ENCODE measurements around the gene CHST6. TPM values are rescaled to one million over a fixed set of nuclear protein-coding genes. Genes with fewer than 3 reads are reported as not detected.
A peak's percentile ranks its signal among the peaks of the same experiment; 100 is the strongest.
"Not testable (repeated sequence)": the region's sequence is repeated elsewhere in the genome, so short reads cannot be mapped to it uniquely, and the experiment has no call there.

CHST6 gene
- total RNA-seq, 2 donors from 2014 or later, result under 0.01 TPM; not detected in 1

DNA sequence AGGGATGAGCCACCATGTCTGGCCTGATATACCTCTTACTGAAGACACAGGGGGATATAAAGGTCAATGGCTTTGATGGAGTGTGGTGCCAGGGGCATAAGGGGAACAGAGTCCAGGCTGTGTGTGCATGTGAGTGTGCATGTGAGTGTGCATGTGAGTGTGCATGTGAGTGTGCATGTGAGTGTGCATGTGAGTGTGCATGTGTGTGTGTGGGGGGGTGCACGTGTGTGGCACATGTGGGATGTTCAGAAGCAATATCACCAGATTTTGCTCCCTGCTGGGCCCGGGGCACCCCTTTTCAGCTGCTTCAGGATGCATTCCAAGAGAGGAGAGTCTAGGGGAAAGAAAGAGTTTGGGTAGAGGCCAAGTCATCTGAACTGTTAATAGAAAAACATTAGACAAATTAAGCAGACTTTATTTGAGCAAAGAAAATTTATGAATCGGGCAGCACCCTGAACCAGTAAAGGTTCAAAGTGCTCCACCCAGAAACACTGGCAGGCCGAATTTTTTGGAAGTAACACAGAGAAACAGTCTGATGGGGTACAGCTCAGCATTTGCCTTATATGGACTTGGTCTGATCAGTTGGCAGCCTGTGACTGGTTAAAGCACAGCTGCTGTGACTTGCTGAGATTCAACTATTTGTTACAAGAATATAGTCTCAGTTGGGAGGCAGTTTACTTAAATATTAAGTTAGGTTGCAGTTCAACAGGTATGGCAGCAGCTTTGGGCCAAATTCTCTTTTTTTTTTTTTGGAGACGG, 31.0 kb upstream of the CHST6 start:
- Histone ChIP-seq H3K36me3 (replicated peaks in 1 of 2; ENCODE audit: insufficient read depth in 1 of 2, low read depth in 2 of 2) (no peaks in the 10 kb centered on the region), H3K9me3 (no peaks in the 10 kb centered on the region), H3K27me3 (no peaks in the 10 kb centered on the region), H3K4me3 (no peak overlapping the region), H3K27ac (no peak overlapping the region), H3K4me1 (peaks cover 9% of the 10 kb centered on the region)
- no peak for TF ChIP-seq POLR2A (IDR thresholded peaks at IDR 0.05)
- WGBS, 2 donors, result 82 to 89% methylated on average over 5 of the region's 5 CpGs
- intact Hi-C loops (cut with DNase I), result no loop called here
- DNase-seq (no peak), ATAC-seq (no peak)

DNA sequence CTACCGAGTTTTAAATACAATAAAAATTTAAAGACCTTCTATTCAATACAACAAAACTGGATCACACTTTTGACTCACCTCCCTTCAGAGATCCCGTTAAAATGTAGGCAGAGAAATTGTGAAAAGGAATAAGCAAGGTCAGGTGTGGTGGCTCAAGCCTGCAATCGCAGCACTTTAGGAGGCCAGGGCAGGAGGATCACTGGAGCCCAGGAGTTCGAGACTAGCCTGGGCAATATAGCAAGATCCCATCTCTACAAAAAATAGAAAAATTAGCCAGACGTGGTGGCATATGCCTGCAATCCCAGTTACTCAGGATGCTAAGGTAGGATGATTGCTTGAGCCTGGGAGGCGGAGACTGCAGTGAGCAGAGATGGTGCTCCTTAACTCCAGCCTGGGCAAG, 23.9 kb upstream of the CHST6 start:
- 87 to 93% methylated on average over 6 of the region's 6 CpGs for WGBS, 2 donors

DNA sequence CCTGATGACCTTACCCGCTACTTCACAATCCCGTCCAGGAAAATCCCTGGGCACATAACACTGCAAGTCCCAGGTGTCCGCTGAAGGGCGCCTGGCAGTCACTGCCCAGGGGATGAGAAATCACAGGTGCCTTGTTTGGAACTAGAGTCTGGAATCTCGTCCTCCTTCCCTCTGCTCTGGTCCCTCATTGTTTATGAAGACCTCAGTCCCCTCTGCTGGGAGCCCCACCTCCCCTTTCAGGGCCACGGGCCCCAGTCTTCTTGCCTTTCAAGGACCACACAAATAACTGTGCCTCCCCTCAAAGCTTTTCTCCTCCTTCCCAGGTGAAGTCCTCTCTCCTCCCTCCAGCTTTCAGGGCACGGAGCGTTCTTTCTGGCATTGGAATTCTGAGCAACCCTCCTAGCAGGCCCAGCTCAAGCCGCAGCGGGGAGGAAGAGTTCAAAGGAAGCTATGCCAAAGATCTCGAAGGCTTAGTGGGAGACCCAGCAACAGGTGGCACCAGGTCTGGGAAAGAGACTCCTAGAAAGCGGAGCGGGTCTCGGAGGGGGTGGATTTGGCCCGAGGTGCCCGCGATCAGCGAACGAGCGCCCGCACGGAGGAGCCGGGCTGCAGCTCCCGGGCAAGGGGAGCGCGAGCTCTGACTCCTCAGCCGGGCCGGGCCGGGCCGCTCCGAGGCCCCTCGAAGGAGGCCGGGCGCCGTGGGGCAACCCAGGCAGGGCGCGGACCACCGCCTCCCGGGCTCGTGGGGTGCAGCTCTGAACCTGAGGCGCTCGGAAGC, 21.1 kb upstream of the CHST6 start:
- ATAC-seq, result peak; percentile 47
- peak; percentile 45 to 63 (median 58) for DNase-seq
- peak overlapping the region; percentile 77 to 97 (median 88) for H3K27ac ChIP-seq
- WGBS, 2 donors, result 2% methylated on average over 19 to 40 of the region's 42 CpGs
- intact Hi-C loops (cut with DNase I); H3K27me3 ChIP-seq; H3K9me3 ChIP-seq; H3K36me3 ChIP-seq (replicated peaks in 1 of 2; ENCODE audit: insufficient read depth in 1 of 2, low read depth in 2 of 2); H3K4me1 ChIP-seq: not testable (repeated sequence)
- H3K4me3 ChIP-seq, result peak overlapping the region; percentile 60 to 90

More for the DNA sequence above, 23.9 kb upstream of the CHST6 start:
- TF ChIP-seq POLR2A (IDR thresholded peaks at IDR 0.05), result no peak
- TF ChIP-seq, protein P1, sequence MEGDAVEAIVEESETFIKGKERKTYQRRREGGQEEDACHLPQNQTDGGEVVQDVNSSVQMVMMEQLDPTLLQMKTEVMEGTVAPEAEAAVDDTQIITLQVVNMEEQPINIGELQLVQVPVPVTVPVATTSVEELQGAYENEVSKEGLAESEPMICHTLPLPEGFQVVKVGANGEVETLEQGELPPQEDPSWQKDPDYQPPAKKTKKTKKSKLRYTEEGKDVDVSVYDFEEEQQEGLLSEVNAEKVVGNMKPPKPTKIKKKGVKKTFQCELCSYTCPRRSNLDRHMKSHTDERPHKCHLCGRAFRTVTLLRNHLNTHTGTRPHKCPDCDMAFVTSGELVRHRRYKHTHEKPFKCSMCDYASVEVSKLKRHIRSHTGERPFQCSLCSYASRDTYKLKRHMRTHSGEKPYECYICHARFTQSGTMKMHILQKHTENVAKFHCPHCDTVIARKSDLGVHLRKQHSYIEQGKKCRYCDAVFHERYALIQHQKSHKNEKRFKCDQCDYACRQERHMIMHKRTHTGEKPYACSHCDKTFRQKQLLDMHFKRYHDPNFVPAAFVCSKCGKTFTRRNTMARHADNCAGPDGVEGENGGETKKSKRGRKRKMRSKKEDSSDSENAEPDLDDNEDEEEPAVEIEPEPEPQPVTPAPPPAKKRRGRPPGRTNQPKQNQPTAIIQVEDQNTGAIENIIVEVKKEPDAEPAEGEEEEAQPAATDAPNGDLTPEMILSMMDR (IDR thresholded peaks at IDR 0.05), result no peak
- DNase-seq, result no peak
- Histone ChIP-seq H3K4me3 (no peak overlapping the region), H3K4me1 (peaks cover 10% of the 10 kb centered on the region), H3K27ac (no peak overlapping the region), H3K27me3 (no peaks in the 10 kb centered on the region), H3K9me3 (no peaks in the 10 kb centered on the region), H3K36me3 (replicated peaks in 1 of 2; ENCODE audit: insufficient read depth in 1 of 2, low read depth in 2 of 2) (no peaks in the 10 kb centered on the region)
- ATAC-seq, result no peak
- intact Hi-C loops (cut with DNase I), result no loop called here

DNA sequence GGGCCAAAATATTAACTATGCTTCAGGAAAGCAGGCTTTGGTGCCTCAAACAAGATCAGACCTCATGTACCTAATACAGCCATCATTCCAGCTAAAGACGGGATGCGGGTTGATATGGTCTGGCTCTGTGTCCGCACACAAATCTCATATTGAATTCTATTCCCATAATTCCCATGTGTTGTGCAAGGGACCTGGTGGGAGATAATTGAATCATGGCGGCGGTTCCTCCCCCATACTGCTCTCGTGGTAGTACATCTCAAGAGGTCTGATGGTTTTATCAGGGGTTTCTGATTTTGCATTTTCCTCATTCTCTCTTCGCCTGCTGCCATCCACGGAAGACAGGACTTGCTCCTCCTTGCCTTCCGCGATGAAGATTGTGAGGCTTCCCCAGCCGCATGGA, 19.1 kb upstream of the CHST6 start:
- TF ChIP-seq, protein P1 (IDR thresholded peaks at IDR 0.05), result no peak
- TF ChIP-seq POLR2A (IDR thresholded peaks at IDR 0.05), result no peak
- Histone ChIP-seq H3K4me3 (no peak overlapping the region), H3K9me3 (no peaks in the 10 kb centered on the region), H3K36me3 (replicated peaks in 1 of 2; ENCODE audit: insufficient read depth in 1 of 2, low read depth in 2 of 2) (no peaks in the 10 kb centered on the region), H3K4me1 (peaks cover 10% of the 10 kb centered on the region), H3K27ac (no peak overlapping the region), H3K27me3 (no peaks in the 10 kb centered on the region)
- WGBS, 2 donors, result 93 to 96% methylated on average over 11 of the region's 11 CpGs
- no peak for ATAC-seq
- no peak for DNase-seq
- intact Hi-C loops (cut with DNase I), result no loop called here

DNA sequence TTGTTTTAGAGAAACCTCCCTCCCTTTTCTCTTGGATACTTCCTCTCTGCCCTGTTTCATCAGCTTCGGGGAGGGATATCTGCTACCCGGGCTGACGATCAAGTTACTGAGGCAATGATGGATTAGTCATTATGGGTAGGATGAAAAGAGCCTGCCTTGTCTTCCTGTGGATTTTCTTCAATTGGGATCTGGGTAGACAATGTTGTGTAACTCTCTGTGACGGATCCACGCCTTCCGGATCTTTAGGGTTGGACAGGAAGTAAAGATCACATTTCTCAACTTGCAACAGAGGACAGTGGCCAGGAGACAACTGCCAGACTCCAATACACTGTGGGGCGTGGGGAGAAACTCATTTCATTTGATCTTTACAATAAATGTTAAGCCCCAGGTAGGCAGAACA, 11.3 kb upstream of the CHST6 start:
- Histone ChIP-seq H3K27me3 (no peaks in the 10 kb centered on the region), H3K27ac (no peak overlapping the region), H3K4me3 (no peak overlapping the region), H3K36me3 (replicated peaks in 1 of 2; ENCODE audit: insufficient read depth in 1 of 2, low read depth in 2 of 2) (no peaks in the 10 kb centered on the region), H3K4me1 (no peaks in the 10 kb centered on the region), H3K9me3 (no peaks in the 10 kb centered on the region)
- intact Hi-C loops (cut with DNase I), result no loop called here
- TF ChIP-seq, protein P1 (IDR thresholded peaks at IDR 0.05), result no peak
- TF ChIP-seq POLR2A (IDR thresholded peaks at IDR 0.05), result no peak
- ATAC-seq (peak; percentile 52), DNase-seq (peak in 1 of 4 donors; percentile 45)
- WGBS, 2 donors, result 49 to 57% methylated on average over 7 of the region's 7 CpGs
